Smooth muscle cell (in vitro differentiated cells): ENCODE data around the gene CDK12. TPM values are rescaled to one million over a fixed set of nuclear protein-coding genes. Genes with fewer than 3 reads are reported as not detected.
"Not testable (repeated sequence)": the region's sequence is repeated elsewhere in the genome, so short reads cannot be mapped to it uniquely, and the experiment has no call there.

Experiments used
- DNase-seq: peaks from one replicate; lab custom pipeline; 2025; ENCODE audit not compliant: unreplicated experiment; lab: John Stamatoyannopoulos, UW
- H2AFZ ChIP-seq: fragments of 200-600 bp; sonication (generic); 2 replicates; pipeline ENCODE4 v1.6.0; 2016; ENCODE audit warnings: antibody characterized with exemption, low read depth, mild to moderate bottlenecking
- H3F3A ChIP-seq: fragments of 200-600 bp; sonication (generic); 2 replicates; pipeline ENCODE4 v1.6.0; 2017; ENCODE audit warnings: antibody characterized with exemption, low read depth
- H3K27ac ChIP-seq: fragments of 200-600 bp; sonication (generic); 2 replicates; pipeline ENCODE4 v1.5.1; 2016; ENCODE audit warnings: low read depth, mild to moderate bottlenecking
- H3K27me3 ChIP-seq: fragments of 200-600 bp; sonication (generic); 2 replicates; pipeline ENCODE4 v1.6.1; 2016; ENCODE audit warnings: low read depth, mild to moderate bottlenecking
- H3K36me3 ChIP-seq: fragments of 200-600 bp; sonication (generic); 2 replicates; pipeline ENCODE4 v1.5.1; 2016; ENCODE audit warnings: low read depth
- H3K4me1 ChIP-seq: fragments of 200-600 bp; sonication (generic); 2 replicates; pipeline ENCODE4 v1.5.1; 2016; ENCODE audit warnings: low read depth
- H3K4me2 ChIP-seq: fragments of 200-600 bp; sonication (generic); 2 replicates; pipeline ENCODE4 v1.6.0; 2016; ENCODE audit warnings: mild to moderate bottlenecking
- H3K4me3 ChIP-seq: fragments of 200-600 bp; sonication (generic); 2 replicates; pipeline ENCODE4 v1.5.1; 2016; ENCODE audit warnings: mild to moderate bottlenecking
- H3K79me2 ChIP-seq: fragments of 200-600 bp; sonication (generic); 2 replicates; pipeline ENCODE4 v1.6.0; 2016; ENCODE audit warnings: low read depth, mild to moderate bottlenecking
- H3K9ac ChIP-seq: fragments of 200-600 bp; sonication (generic); 2 replicates; pipeline ENCODE4 v1.6.0; 2016; ENCODE audit warnings: low read depth
- H3K9me3 ChIP-seq: fragments of 200-600 bp; sonication (generic); replicated peaks from 2 replicates; pipeline ENCODE4 v1.5.1; 2016; ENCODE audit warnings: low read depth
- H4K20me1 ChIP-seq: fragments of 200-600 bp; sonication (generic); 2 replicates; pipeline ENCODE4 v1.6.0; 2016; ENCODE audit warnings: low read depth
- CTCF ChIP-seq: fragments of 200-600 bp; sonication (generic); IDR thresholded peaks from 2 replicates; pipeline ENCODE4 v1.5.1; 2017; ENCODE audit warnings: borderline replicate concordance, mild to moderate bottlenecking, antibody characterized with exemption; ENCODE audit not compliant: insufficient read depth, poor library complexity, severe bottlenecking
- WGBS: methylation state at CpG from one replicate; pipeline ENCODE4 v1.1.7; 2016; ENCODE audit warnings: low lambda C conversion rate; 5-methylcytosine and 5-hydroxymethylcytosine counted together
- polyA plus RNA-seq: library from polyadenylated mRNA; unstranded; fragments of >200 nt; fragmentation: Nextera tagmentation; extraction: Ambion mirVana; gene quantifications from 2 replicates; pipeline ENCODE4 v1.2.1, GENCODE V29; 2016
- total RNA-seq: library from RNA; depleted of rRNA; stranded (reverse); fragments of >200 nt; gene quantifications from 2 replicates; pipeline ENCODE4 v1.2.3, GENCODE V29; 2014

Gene CDK12
- total and polyA plus RNA-seq, 2 experiments from 2014 or later: 5.8 to 37.7 TPM

GRCh38 chr17:39473310-39473709 is 12.0 kb downstream of the CDK12 start:
- Histone ChIP-seq H3F3A (no peaks in the 10 kb centered on the region), H4K20me1 (peaks cover 53% of the 10 kb centered on the region), H2AFZ (no peak overlapping the region), H3K79me2 (peaks cover 54% of the 10 kb centered on the region), H3K27me3 (no peaks in the 10 kb centered on the region), H3K4me3 (no peak overlapping the region), H3K4me1 (no peaks in the 10 kb centered on the region), H3K9ac (no peak overlapping the region), H3K27ac (no peak overlapping the region), H3K4me2 (no peak overlapping the region), H3K9me3 (no peaks in the 10 kb centered on the region), H3K36me3 (peaks cover 23% of the 10 kb centered on the region)
- DNase-seq: no peak
- WGBS: 90% methylated on average over 7 of the region's 7 CpGs
- TF ChIP-seq CTCF: no peak

GRCh38 chr17:39479631-39480030 is 18.3 kb downstream of the CDK12 start:
- H3K27ac ChIP-seq, H3K9ac ChIP-seq, H3K27me3 ChIP-seq, H3K36me3 ChIP-seq, H3K4me1 ChIP-seq, H3F3A ChIP-seq, H3K4me3 ChIP-seq, H3K4me2 ChIP-seq, H2AFZ ChIP-seq, H3K9me3 ChIP-seq, DNase-seq: not testable (repeated sequence)
- Histone ChIP-seq H3K79me2 (peaks cover 25% of the 10 kb centered on the region), H4K20me1 (peaks cover 41% of the 10 kb centered on the region)
- 89% methylated on average over 8 of the region's 8 CpGs for WGBS

- Histone ChIP-seq H3K27me3 (no peaks in the 10 kb centered on the region), H3K9ac (no peak overlapping the region), H2AFZ (no peak overlapping the region), H4K20me1 (peaks cover 77% of the 10 kb centered on the region), H3K27ac (no peak overlapping the region), H3K79me2 (peaks cover 33% of the 10 kb centered on the region), H3K4me2 (no peak overlapping the region), H3K9me3 (no peaks in the 10 kb centered on the region), H3K4me1 (no peaks in the 10 kb centered on the region), H3F3A (peaks cover 8% of the 10 kb centered on the region), H3K4me3 (no peak overlapping the region), H3K36me3 (no peaks in the 10 kb centered on the region)
- WGBS: 97% methylated on average over 6 of the region's 6 CpGs
- DNase-seq: no peak
- no peak for TF ChIP-seq CTCF
Observed at GRCh38 chr17:39483506-39483905, 22.2 kb downstream of the CDK12 start.

- Histone ChIP-seq H3K9ac (no peak overlapping the region), H3K27ac (no peak overlapping the region), H3K36me3 (no peaks in the 10 kb centered on the region), H3K27me3 (no peaks in the 10 kb centered on the region), H3K79me2 (peaks cover 32% of the 10 kb centered on the region), H3K4me3 (no peak overlapping the region), H3K9me3 (no peaks in the 10 kb centered on the region), H3K4me2 (no peak overlapping the region), H4K20me1 (peaks cover 82% of the 10 kb centered on the region), H3K4me1 (no peaks in the 10 kb centered on the region), H2AFZ (no peak overlapping the region), H3F3A (peaks cover 8% of the 10 kb centered on the region)
- DNase-seq: no peak
- TF ChIP-seq CTCF: no peak
- WGBS: 96% methylated on average over 2 of the region's 2 CpGs
Observed at GRCh38 chr17:39484178-39484577, 22.9 kb downstream of the CDK12 start.
